Parathyroid adenoma (tissue), 2 donors: ENCODE results near the gene SLC25A21.

ENCODE experiments used
- H2AFZ ChIP-seq: fragments of 300-600 bp; sonication (generic); one replicate; pipeline ENCODE4 v1.7.0; 2017; ENCODE audit warnings: antibody characterized with exemption, mild to moderate bottlenecking
- H3K27ac ChIP-seq: fragments of 300-600 bp; sonication (generic); one replicate; pipeline ENCODE4 v1.7.0; 2017
- H3K27me3 ChIP-seq: fragments of 300-600 bp; sonication (generic); one replicate; pipeline ENCODE4 v1.7.0; 2017; ENCODE audit warnings: low read length; ENCODE audit not compliant: control insufficient read depth, insufficient read depth
- H3K36me3 ChIP-seq: fragments of 300-600 bp; sonication (generic); one replicate; pipeline ENCODE4 v1.7.0; 2017; ENCODE audit warnings: low read length; ENCODE audit not compliant: control insufficient read depth, insufficient read depth
- H3K4me1 ChIP-seq: fragments of 300-600 bp; sonication (generic); one replicate; pipeline ENCODE4 v1.7.0; 2017; ENCODE audit warnings: control low read depth
- H3K4me2 ChIP-seq: fragments of 300-600 bp; sonication (generic); one replicate; pipeline ENCODE4 v1.7.0; 2017; ENCODE audit warnings: low read length
- H3K4me3 ChIP-seq: fragments of 300-600 bp; sonication (generic); one replicate; pipeline ENCODE4 v1.7.0; 2017; ENCODE audit warnings: low read depth, low read length
- H3K79me2 ChIP-seq: fragments of 300-600 bp; sonication (generic); one replicate; pipeline ENCODE4 v1.7.0; 2017; ENCODE audit warnings: control low read depth
- H3K9ac ChIP-seq: fragments of 300-600 bp; sonication (generic); one replicate; pipeline ENCODE4 v1.7.0; 2017; ENCODE audit warnings: mild to moderate bottlenecking
- H3K9me3 ChIP-seq: fragments of 300-600 bp; sonication (generic); one replicate; pipeline ENCODE4 v1.7.0; 2017; ENCODE audit warnings: low read length; ENCODE audit not compliant: control insufficient read depth
- CTCF ChIP-seq: fragments of 300-600 bp; sonication (generic); IDR thresholded peaks from one replicate; pipeline ENCODE4 v1.7.0; 2017; ENCODE audit warnings: antibody characterized with exemption, mild to moderate bottlenecking
- donor health status: primary hyperparathyroidism.

The SLC25A21 gene

GRCh38 chr14:37060496-37061260 is 111.7 kb downstream of the SLC25A21 start:
- Histone ChIP-seq H3K27ac (no peak overlapping the region), H3K79me2 (no peaks in the 10 kb centered on the region), H3K4me2 (no peak overlapping the region), H3K4me1 (no peaks in the 10 kb centered on the region), H2AFZ (no peak overlapping the region), H3K36me3 (no peaks in the 10 kb centered on the region), H3K9ac (no peak overlapping the region), H3K27me3 (no peaks in the 10 kb centered on the region), H3K9me3 (no peaks in the 10 kb centered on the region), H3K4me3 (no peak overlapping the region)
- no peak for TF ChIP-seq CTCF

- no peaks in the 10 kb centered on the region for H3K27me3 ChIP-seq
- H3K9me3 ChIP-seq = no peaks in the 10 kb centered on the region
- H3K79me2 ChIP-seq = no peaks in the 10 kb centered on the region
- H3K4me3 ChIP-seq = no peak overlapping the region
- no peak overlapping the region for H2AFZ ChIP-seq
- H3K9ac ChIP-seq = no peak overlapping the region
- H3K4me1 ChIP-seq = no peaks in the 10 kb centered on the region
- no peak overlapping the region for H3K27ac ChIP-seq
- TF ChIP-seq CTCF = no peak
- no peaks in the 10 kb centered on the region for H3K36me3 ChIP-seq
- H3K4me2 ChIP-seq = no peak overlapping the region
Observed at GRCh38 chr14:37057776-37058175, 114.6 kb downstream of the SLC25A21 start.

DNA sequence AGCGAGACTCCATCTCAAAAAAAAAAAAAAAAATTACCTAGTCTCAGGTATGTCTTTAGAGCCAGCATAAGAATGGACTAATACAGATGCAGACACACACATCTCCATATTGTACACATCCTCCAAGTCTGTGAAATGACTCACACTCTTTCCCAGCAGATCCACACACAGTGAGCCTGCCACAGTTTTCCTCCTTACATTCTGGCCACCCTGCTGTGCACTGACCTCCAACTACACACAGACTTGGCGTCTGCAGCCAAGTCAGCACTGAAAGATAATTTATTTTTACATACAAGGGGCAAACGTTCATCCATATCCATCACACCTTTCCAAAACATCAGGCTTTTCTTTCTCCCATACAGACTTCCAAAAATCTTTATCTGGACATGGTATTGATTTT is 115.9 kb downstream of the SLC25A21 start:
- no peaks in the 10 kb centered on the region for H3K27me3 ChIP-seq
- H3K36me3 ChIP-seq = no peaks in the 10 kb centered on the region
- no peaks in the 10 kb centered on the region for H3K79me2 ChIP-seq
- no peak overlapping the region for H3K27ac ChIP-seq
- no peak for TF ChIP-seq CTCF
- no peaks in the 10 kb centered on the region for H3K4me1 ChIP-seq
- no peak overlapping the region for H3K9ac ChIP-seq
- H2AFZ ChIP-seq = no peak overlapping the region
- H3K4me2 ChIP-seq = no peak overlapping the region
- no peaks in the 10 kb centered on the region for H3K9me3 ChIP-seq
- H3K4me3 ChIP-seq = no peak overlapping the region

DNA sequence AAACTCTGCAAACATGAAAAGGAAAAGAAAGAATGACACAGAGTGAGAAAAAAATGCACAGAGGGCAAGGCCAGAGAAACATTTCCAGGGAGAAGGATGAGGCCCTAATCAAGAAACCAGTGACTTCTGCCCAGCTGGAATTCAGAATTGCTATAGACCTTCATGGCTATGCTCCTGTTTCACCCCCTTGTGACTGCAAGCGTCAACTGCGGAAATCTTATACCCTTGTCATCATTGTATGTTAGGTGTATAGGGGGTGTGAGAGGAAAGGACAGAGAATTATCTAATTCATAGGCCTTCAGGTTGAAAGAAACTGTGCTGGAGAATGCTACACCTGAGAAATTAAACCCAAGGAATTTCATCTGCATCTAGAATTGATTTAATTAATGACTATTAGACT is 117.5 kb downstream of the SLC25A21 start:
- no peaks in the 10 kb centered on the region for H3K9me3 ChIP-seq
- H3K27ac ChIP-seq = no peak overlapping the region
- H3K79me2 ChIP-seq = no peaks in the 10 kb centered on the region
- H3K27me3 ChIP-seq = no peaks in the 10 kb centered on the region
- TF ChIP-seq CTCF = no peak
- no peak overlapping the region for H3K9ac ChIP-seq
- H3K36me3 ChIP-seq = no peaks in the 10 kb centered on the region
- H3K4me3 ChIP-seq = no peak overlapping the region
- H3K4me1 ChIP-seq = no peaks in the 10 kb centered on the region
- H2AFZ ChIP-seq = no peak overlapping the region
- H3K4me2 ChIP-seq = no peak overlapping the region

DNA sequence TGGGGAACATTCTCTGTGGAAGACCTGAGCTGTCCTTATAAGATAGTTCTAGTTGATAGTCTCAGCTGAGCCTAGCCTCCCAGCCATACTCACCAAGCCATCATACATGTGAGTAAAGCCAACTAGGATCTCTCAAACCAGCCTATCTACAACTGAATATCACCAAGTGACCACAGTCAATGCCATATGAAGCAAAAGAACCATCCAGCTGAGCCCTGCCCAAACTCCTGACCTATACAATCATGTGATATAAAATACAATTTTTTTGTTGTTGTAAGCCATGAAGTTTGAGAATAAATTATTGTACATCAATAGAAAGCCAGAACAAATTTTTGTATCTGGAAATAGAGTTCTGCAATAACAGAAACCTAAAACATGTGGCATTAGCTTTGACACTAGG is 118.3 kb downstream of the SLC25A21 start:
- Histone ChIP-seq H3K79me2 (no peaks in the 10 kb centered on the region), H3K27ac (no peak overlapping the region), H3K9me3 (no peaks in the 10 kb centered on the region), H3K4me2 (no peak overlapping the region), H2AFZ (no peak overlapping the region), H3K27me3 (no peaks in the 10 kb centered on the region), H3K4me1 (no peaks in the 10 kb centered on the region), H3K9ac (no peak overlapping the region), H3K36me3 (no peaks in the 10 kb centered on the region), H3K4me3 (no peak overlapping the region)
- no peak for TF ChIP-seq CTCF
